ENCODE measurements around the gene NEU4. TPM values are rescaled to one million over a fixed set of nuclear protein-coding genes. Genes with fewer than 3 reads are reported as not detected.

NEU4 gene
- total RNA-seq, 1 experiment from 2014 or later: 2.2 TPM

GRCh38 chr2:241843321-241844065 lies 34.5 kb downstream of the NEU4 start (continued):
- no peak for TF ChIP-seq ARID4B (CRISPR knock-in tag; IDR thresholded peaks at IDR 0.05; ENCODE audit: borderline replicate concordance)
- TF ChIP-seq ZNF232 (CRISPR knock-in tag; IDR thresholded peaks at IDR 0.05): no peak
- no peak for TF ChIP-seq ELF4 (CRISPR knock-in tag; IDR thresholded peaks at IDR 0.05; ENCODE audit: low read depth)
- no peak for TF ChIP-seq TEAD4 (CRISPR knock-in tag; IDR thresholded peaks at IDR 0.05)
- no peak for TF ChIP-seq FOXP4 (CRISPR knock-in tag; IDR thresholded peaks at IDR 0.05)
- no peak for TF ChIP-seq ATF2 (CRISPR knock-in tag; IDR thresholded peaks at IDR 0.05; ENCODE audit: borderline replicate concordance, low read depth)
- no peak for TF ChIP-seq FOXP1 (CRISPR knock-in tag; IDR thresholded peaks at IDR 0.05; ENCODE audit: borderline replicate concordance)

GRCh38 chr2:241844066-241844728 lies 35.2 kb downstream of the NEU4 start:
- Mint-ChIP-seq H3K27ac (no peak overlapping the region), H3K9me3 (no peaks in the 10 kb centered on the region), H3K27me3 (ENCODE audit: low read depth) (peaks cover 38% of the 10 kb centered on the region), H3K4me1 (peaks cover 19% of the 10 kb centered on the region), H3K36me3 (no peaks in the 10 kb centered on the region), H3K4me3 (peak overlapping the region; percentile 69)
- ATAC-seq: peak; percentile 79
- ChIA-PET CTCF (interaction anchor here (0.7 to 1.3 kb wide), 3 partner anchors 16 to 437 kb away, joined by 3 to 4 read pairs (median 4); no protein-coding TSS in a partner anchor), POLR2A (interaction anchor here (0.7 kb wide), 1 partner anchor 12 kb away, joined by 8 read pairs; no protein-coding TSS in a partner anchor)
- peak; percentile 65 for DNase-seq (ENCODE audit: low spot score)
- TF ChIP-seq GTF2I (CRISPR knock-in tag; conservative IDR thresholded peaks at IDR 0.05) (0 out of 2 replicates have a peak, but pooled peaks have one; percentile 21), ZNF532 (CRISPR knock-in tag; IDR thresholded peaks at IDR 0.05; ENCODE audit: borderline replicate concordance) (no peak), SMAD3 (CRISPR knock-in tag; IDR thresholded peaks at IDR 0.05; ENCODE audit: borderline replicate concordance) (no peak), NR2C2 (CRISPR knock-in tag; IDR thresholded peaks at IDR 0.05) (no peak), ZNF423 (CRISPR knock-in tag; IDR thresholded peaks at IDR 0.05) (0 out of 2 replicates have a peak, but pooled peaks have one; percentile 22), IRF2 (CRISPR knock-in tag; IDR thresholded peaks at IDR 0.05; ENCODE audit: borderline replicate concordance, low read depth) (no peak), MAX (CRISPR knock-in tag; IDR thresholded peaks at IDR 0.05) (no peak), NR3C1 (CRISPR knock-in tag; conservative IDR thresholded peaks at IDR 0.05; ENCODE audit: low read depth) (no peak), PRDM15 (CRISPR knock-in tag; IDR thresholded peaks at IDR 0.05) (no peak)
